ENCODE measurements around the gene TRRAP. TPM values are rescaled to one million over a fixed set of nuclear protein-coding genes. Genes with fewer than 3 reads are reported as not detected.
A peak's percentile ranks its signal among the peaks of the same experiment; 100 is the strongest.

TRRAP gene
- total and polyA plus RNA-seq, 7 donors: 2.4 to 35.5 (median 18.9) TPM

DNA sequence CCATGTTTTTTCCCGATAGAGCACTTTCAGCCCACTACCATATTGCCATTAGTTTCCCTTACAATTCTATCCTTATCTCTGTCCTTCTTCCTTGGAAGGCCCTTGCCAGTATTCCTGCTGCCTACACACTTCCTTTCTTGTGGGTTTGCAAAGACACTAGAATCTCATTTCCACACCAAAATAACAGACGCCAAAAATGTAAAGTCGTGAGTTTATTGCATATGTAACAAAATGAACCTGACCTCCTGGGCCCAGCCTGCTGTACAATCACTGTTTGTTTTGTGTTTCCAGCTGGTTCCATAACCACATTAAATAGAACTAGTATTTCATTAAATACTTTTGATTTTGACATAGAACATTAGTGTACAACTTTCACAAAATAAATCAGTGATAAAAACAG, 148.9 kb downstream of the TRRAP start:
- DNase-seq: no peak
- WGBS, 2 donors: 60 to 64% methylated on average over 3 of the region's 3 CpGs
- intact Hi-C loops (cut with DNase I): no loop called here
- no peak overlapping the region for H3K4me3 ChIP-seq
- TF ChIP-seq EP300 (IDR thresholded peaks at IDR 0.05): no peak
- TF ChIP-seq POLR2A (IDR thresholded peaks at IDR 0.05): no peak
- peaks cover 0 to 4% (median 0%) of the 10 kb centered on the region in 4 donors for H3K4me1 ChIP-seq
- no peak overlapping the region for H3K27ac ChIP-seq
- H3K36me3 ChIP-seq: peaks cover 29 to 48% (median 36%) of the 10 kb centered on the region in 4 donors
- H3K27me3 ChIP-seq: no peaks in the 10 kb centered on the region
- H3K9me3 ChIP-seq: no peaks in the 10 kb centered on the region

DNA sequence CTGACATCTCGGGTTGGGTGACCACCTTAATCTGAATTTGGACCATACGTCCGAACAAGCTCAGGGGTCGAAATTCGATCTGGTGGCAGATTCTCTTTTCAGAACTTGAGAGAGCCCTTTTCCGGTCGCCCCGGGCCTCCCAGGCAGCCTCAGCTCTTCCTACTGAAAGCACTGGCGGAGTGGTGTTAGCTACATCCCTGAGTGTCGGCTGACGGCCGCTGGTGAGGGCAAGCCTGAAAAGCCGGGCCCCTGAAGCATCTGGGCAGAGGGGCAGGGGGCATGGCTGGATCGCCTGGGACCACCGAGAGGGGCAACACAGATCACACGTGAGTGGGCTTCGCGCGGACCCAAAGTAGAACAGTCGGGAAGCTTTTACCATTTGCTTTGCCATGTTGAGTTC, 149.5 kb downstream of the TRRAP start:
- H3K4me3 ChIP-seq: no peak overlapping the region
- peak; percentile 50 for DNase-seq
- intact Hi-C loops (cut with DNase I): no loop called here
- H3K27me3 ChIP-seq: no peaks in the 10 kb centered on the region
- peaks cover 32 to 54% (median 40%) of the 10 kb centered on the region in 4 donors for H3K36me3 ChIP-seq
- peaks cover 0 to 4% (median 0%) of the 10 kb centered on the region in 4 donors for H3K4me1 ChIP-seq
- no peak overlapping the region for H3K27ac ChIP-seq
- TF ChIP-seq POLR2A (IDR thresholded peaks at IDR 0.05) (no peak), POLR2AphosphoS5 (IDR thresholded peaks at IDR 0.05) (no peak), EP300 (IDR thresholded peaks at IDR 0.05) (no peak)
- TF ChIP-seq, protein P1, sequence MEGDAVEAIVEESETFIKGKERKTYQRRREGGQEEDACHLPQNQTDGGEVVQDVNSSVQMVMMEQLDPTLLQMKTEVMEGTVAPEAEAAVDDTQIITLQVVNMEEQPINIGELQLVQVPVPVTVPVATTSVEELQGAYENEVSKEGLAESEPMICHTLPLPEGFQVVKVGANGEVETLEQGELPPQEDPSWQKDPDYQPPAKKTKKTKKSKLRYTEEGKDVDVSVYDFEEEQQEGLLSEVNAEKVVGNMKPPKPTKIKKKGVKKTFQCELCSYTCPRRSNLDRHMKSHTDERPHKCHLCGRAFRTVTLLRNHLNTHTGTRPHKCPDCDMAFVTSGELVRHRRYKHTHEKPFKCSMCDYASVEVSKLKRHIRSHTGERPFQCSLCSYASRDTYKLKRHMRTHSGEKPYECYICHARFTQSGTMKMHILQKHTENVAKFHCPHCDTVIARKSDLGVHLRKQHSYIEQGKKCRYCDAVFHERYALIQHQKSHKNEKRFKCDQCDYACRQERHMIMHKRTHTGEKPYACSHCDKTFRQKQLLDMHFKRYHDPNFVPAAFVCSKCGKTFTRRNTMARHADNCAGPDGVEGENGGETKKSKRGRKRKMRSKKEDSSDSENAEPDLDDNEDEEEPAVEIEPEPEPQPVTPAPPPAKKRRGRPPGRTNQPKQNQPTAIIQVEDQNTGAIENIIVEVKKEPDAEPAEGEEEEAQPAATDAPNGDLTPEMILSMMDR (IDR thresholded peaks at IDR 0.05): no peak
- WGBS, 2 donors: 93 to 97% methylated on average over 20 of the region's 20 CpGs
- H3K9me3 ChIP-seq: no peaks in the 10 kb centered on the region

DNA sequence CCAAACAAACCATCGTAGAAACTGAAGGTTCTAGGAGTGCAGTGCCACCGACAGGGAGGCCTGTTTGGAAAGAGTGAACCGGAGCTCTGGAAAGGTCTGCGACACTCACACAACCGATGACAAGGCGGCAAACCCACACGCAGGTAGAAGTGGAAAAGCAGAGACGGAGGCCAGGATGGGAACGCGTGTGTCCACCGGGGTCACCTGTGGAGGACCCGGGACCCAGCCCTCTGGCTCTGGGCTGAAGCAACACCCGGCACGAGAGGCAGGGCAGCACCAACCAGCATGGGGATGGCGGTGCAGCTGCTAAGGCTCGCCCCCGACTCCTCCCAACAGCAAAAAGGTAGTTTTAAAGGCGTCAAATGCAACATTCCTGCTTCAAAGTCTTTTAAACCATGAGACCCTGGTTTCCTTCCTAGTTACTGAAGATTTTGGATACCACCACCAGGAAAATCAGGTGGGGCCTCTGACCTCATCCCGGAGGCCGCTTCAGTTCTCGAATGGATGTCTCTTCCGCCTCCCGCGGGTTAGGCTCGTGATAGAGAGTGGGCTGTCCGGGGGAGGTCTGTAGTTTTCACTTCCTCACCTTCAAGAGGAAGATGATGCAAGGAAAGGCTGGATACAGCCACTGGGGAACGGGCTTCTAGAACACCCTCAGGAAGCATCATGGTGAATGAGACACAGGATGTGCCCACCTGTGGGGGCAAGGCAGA, 150.1 kb downstream of the TRRAP start:
- WGBS, 2 donors: 94 to 95% methylated on average over 27 of the region's 27 CpGs
- H3K27me3 ChIP-seq: no peaks in the 10 kb centered on the region
- no peak for TF ChIP-seq POLR2AphosphoS5 (IDR thresholded peaks at IDR 0.05)
- no peak overlapping the region for H3K4me3 ChIP-seq
- peak overlapping the region in 1 of 4 donors; percentile 8 for H3K27ac ChIP-seq
- DNase-seq: peak; percentile 58
- intact Hi-C loops (cut with DNase I): no loop called here
- H3K36me3 ChIP-seq: peaks cover 38 to 59% (median 45%) of the 10 kb centered on the region in 4 donors
- H3K4me1 ChIP-seq: peaks cover 0 to 4% (median 0%) of the 10 kb centered on the region in 4 donors
- H3K9me3 ChIP-seq: no peaks in the 10 kb centered on the region

DNA sequence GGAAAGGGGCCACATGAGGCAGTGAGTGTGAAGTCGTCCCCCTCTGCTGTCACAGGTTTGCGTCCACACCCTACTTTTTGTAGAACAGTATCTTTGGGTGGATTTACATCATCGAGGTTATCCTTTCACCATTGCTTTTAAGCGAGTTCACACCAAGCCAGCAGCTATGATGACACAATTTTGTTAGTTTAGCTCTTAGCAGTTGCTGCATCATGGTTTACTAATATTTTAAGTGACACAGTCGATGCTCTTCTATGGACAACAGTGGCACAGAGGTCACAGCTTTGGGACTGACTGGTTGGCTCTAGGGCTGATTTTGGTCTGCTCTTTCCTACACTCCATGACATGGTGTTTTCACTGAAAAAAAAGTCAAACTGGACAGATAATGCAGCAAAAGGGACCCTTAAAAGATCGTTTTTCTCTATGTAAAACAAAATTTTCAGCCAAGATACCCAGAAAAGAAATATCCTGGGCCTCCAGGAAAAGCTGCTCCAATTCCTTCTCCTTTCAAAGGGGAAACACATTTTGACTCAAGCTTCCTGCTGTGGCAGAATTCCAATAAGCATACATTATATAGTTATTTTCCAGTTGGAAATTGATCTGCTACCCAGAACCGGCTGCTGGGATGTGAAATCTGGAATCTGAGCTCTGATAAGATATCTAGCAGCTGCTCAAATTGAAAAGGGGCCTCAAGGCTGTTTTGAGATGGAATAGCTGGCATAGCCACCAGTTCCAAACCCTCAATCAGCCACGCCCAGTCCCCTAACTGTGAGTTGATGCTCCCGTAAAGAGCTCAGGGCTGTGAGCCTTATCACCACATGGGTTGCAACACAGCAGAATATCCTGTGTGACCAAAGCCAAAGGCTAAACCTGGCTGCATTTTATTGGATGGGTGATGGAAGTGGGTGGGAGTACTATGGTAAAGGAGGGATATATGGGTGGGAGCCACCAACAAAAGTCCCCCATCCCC, 151.4 kb downstream of the TRRAP start:
- no peak overlapping the region for H3K4me3 ChIP-seq
- TF ChIP-seq POLR2A (IDR thresholded peaks at IDR 0.05) (no peak), EP300 (IDR thresholded peaks at IDR 0.05) (no peak), POLR2AphosphoS5 (IDR thresholded peaks at IDR 0.05) (no peak)
- TF ChIP-seq, protein P1 (IDR thresholded peaks at IDR 0.05): no peak
- H3K27ac ChIP-seq: peak overlapping the region; percentile 47 to 63 (median 56)
- intact Hi-C loops (cut with DNase I): no loop called here
- no peaks in the 10 kb centered on the region for H3K4me1 ChIP-seq
- 90 to 92% methylated on average over 9 of the region's 9 CpGs for WGBS, 2 donors
- H3K27me3 ChIP-seq: no peaks in the 10 kb centered on the region
- DNase-seq: peak; percentile 37
- peaks cover 51 to 73% (median 58%) of the 10 kb centered on the region in 4 donors for H3K36me3 ChIP-seq
- no peaks in the 10 kb centered on the region for H3K9me3 ChIP-seq

DNA sequence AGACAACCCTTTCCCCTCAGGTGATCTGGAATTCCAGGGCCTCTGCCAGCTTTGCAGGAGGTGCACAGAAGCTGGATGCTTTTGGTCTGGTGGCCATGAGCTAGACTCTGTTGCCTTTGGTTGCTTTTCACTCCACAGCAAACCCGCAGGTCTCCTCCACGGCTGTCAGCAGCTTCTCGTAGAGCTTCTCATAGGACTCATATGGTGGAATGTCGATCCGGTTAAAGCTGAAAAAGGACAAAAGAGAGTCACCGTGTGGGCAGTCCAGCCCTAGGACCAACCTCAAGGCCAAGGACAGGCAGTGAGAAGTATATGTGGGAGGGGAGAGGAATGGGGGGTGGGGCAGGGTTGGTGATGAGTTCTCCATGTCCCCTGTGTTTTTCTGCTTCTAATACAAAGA, 152.1 kb downstream of the TRRAP start:
- WGBS, 2 donors: 98% methylated on average over 6 of the region's 6 CpGs
- Histone ChIP-seq H3K4me3 (no peak overlapping the region), H3K27ac (peak overlapping the region; percentile 47 to 63 (median 56)), H3K9me3 (no peaks in the 10 kb centered on the region), H3K4me1 (no peaks in the 10 kb centered on the region), H3K27me3 (no peaks in the 10 kb centered on the region), H3K36me3 (peaks cover 53 to 80% (median 65%) of the 10 kb centered on the region in 4 donors)
- intact Hi-C loops (cut with DNase I): no loop called here
- TF ChIP-seq, protein P1 (IDR thresholded peaks at IDR 0.05): no peak
- TF ChIP-seq POLR2AphosphoS5 (IDR thresholded peaks at IDR 0.05): no peak
- no peak for TF ChIP-seq POLR2A (IDR thresholded peaks at IDR 0.05)
- TF ChIP-seq EP300 (IDR thresholded peaks at IDR 0.05): no peak
- peak; percentile 28 for DNase-seq
